ENCODE measurements around the gene RANBP3L. TPM values are rescaled to one million over a fixed set of nuclear protein-coding genes. Genes with fewer than 3 reads are reported as not detected.

Gene RANBP3L
- total and polyA plus RNA-seq, 9 of the 15 experiments (the other 6 are each of a cell fraction or from before 2014, with no cell fraction given) = 0.01 to 0.06 TPM; not detected in 7

GRCh38 chr5:36241631-36242533 lies 59.8 kb downstream of the RANBP3L start, which contains the start of gene NADK2 (continued):
- TF ChIP-seq REST (IDR thresholded peaks at IDR 0.05; ENCODE audit: borderline replicate concordance) (peak; percentile 100), REST (CRISPR knock-in tag; IDR thresholded peaks at IDR 0.05; ENCODE audit: low read depth) (peak; percentile 39; the same call in 1 of the 2 replicates), ZKSCAN3 (CRISPR knock-in tag; IDR thresholded peaks at IDR 0.05) (no peak), BACH1 (tag; IDR thresholded peaks at IDR 0.05) (no peak; the same call in 1 of the 2 replicates), E2F5 (CRISPR knock-in tag; IDR thresholded peaks at IDR 0.05) (peak; percentile 88), ELF2 (CRISPR knock-in tag; IDR thresholded peaks at IDR 0.05) (peak; percentile 60; the same call in 1 of the 2 replicates), BCL6 (CRISPR knock-in tag; IDR thresholded peaks at IDR 0.05) (peak; percentile 44; the same call in 1 of the 2 replicates), NELFE (IDR thresholded peaks at IDR 0.05; ENCODE audit: insufficient read depth, insufficient read length) (no peak), TRIM24 (IDR thresholded peaks at IDR 0.05) (peak; percentile 90 to 96), SMAD1 (IDR thresholded peaks at IDR 0.05; ENCODE audit: low read depth, low read length, partially characterized antibody) (peak; percentile 25), ZBTB1 (CRISPR knock-in tag; IDR thresholded peaks at IDR 0.05; ENCODE audit: borderline replicate concordance, low read depth) (peak; percentile 82), CSDE1 (IDR thresholded peaks at IDR 0.05) (no peak), ATF1 (CRISPR knock-in tag; IDR thresholded peaks at IDR 0.05) (no peak), ATF1 (tag; IDR thresholded peaks at IDR 0.05) (peak; percentile 89), TBP (optimal IDR thresholded peaks at IDR 0.05; ENCODE audit: low read depth, low read length) (peak; percentile 69), ZNF444 (CRISPR knock-in tag; IDR thresholded peaks at IDR 0.05) (no peak), ZNF133 (CRISPR knock-in tag; IDR thresholded peaks at IDR 0.05) (peak; percentile 80; the same call in 1 of the 2 replicates), POLR2AphosphoS2 (IDR thresholded peaks at IDR 0.05; ENCODE audit: low read length) (no peak), MECOM (CRISPR knock-in tag; IDR thresholded peaks at IDR 0.05) (peak; percentile 87), NRF1 (conservative IDR thresholded peaks at IDR 0.05 in 1 of 2, IDR thresholded peaks at IDR 0.05 in 1 of 2) (peak; percentile 67 to 75), L3MBTL2 (IDR thresholded peaks at IDR 0.05) (peak; percentile 100), NONO (IDR thresholded peaks at IDR 0.05; ENCODE audit: low read depth in 2 of 2, low read length in 1 of 2) (peak; percentile 39 to 76; a peak in 3 of 4 replicates)

All from K562 (cell line).